NCI-H2081 (cell line): ENCODE data around the gene PLEKHG4B.
"Not testable (repeated sequence)": the region's sequence is repeated elsewhere in the genome, so short reads cannot be mapped to it uniquely, and the experiment has no call there.

Experiments
- DNase-seq, 2 experiments: peaks; one replicate each; lab custom pipeline; 2025; lab: John Stamatoyannopoulos, UW

Gene PLEKHG4B

DNA sequence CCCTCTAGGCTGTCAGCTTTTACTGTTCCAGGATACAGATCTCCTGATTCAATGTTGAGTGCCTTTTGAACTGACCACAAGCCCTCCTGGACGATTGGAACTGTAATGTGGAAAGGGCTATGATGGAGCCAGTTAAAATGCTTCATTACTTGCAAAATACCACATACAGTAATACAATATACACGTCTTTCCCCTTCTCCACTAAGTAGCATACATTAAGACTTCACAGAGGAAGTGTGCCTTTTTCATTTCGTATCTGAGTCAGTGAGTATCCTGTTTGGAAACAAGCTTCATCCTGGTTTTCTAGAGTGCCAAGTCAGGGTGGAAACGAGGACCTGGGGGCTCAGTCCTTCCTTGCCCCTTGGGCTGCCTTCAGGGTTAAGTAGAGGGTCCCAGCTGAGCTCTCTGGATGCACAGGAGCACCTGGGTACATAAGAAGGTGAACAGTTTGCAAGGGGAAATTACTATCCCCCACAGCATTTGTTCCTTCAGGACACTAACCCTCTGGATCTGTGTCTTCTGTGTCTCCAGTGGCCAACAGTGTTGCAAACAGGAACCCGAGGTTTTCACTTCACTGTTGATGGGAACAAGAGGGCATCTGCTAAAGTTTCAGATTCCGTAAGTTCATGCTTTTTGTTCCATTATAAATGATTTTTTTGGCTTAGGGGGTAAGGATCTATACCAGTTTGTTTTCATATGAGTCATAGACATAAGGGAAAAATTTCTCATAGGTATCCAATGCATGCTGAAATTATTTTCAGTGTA, 131.2 kb downstream of the PLEKHG4B start:
- DNase-seq, result not testable (repeated sequence)

DNA sequence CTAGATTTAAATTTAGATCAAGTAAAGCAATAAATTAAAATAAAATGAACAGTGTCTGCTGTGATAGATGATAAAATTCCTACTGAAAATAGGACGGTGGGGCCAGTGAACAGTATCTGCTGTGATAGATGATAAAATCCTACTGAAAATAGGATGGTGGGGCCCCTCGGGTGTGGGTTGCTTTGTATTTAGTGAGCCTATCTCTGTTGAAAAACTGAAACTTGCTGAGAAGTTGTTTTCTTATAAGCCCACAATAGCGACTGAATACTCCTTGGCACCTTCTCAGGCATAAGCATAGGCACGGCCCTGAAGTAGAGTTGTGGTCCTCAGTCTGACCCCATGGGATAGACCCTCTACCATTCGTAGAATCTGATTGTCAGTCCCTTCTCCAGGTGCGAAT, 131.8 kb downstream of the PLEKHG4B start:
- DNase-seq, result no peak

- no peak for DNase-seq
Measured at GRCh38 chr5:225334-225733, 133.4 kb downstream of the PLEKHG4B start.

GRCh38 chr5:227375-227774, 135.4 kb downstream of the PLEKHG4B start:
- DNase-seq, result not testable (repeated sequence)

- DNase-seq, result no peak
Measured at GRCh38 chr5:228886-229285, 136.9 kb downstream of the PLEKHG4B start.

DNA sequence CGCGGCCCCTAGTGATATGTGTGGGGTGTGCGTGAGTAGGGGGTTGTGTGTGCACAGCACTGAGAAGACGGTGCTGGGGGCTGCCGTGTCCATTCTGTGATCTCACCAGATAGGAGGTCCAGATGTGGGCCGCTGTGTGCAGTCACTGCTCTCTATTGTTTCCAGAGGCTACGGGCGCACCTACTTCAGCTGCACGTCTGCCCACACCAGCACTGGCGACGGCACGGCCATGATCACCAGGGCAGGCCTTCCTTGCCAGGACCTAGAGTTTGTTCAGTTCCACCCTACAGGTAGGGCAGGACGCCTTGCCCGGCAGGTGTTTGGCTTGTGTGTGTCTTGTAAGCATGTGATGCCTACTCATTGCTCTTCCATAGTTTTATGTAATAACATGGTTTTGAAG, 138.7 kb downstream of the PLEKHG4B start:
- no peak for DNase-seq

GRCh38 chr5:231661-232060, 139.7 kb downstream of the PLEKHG4B start:
- no peak for DNase-seq

DNA sequence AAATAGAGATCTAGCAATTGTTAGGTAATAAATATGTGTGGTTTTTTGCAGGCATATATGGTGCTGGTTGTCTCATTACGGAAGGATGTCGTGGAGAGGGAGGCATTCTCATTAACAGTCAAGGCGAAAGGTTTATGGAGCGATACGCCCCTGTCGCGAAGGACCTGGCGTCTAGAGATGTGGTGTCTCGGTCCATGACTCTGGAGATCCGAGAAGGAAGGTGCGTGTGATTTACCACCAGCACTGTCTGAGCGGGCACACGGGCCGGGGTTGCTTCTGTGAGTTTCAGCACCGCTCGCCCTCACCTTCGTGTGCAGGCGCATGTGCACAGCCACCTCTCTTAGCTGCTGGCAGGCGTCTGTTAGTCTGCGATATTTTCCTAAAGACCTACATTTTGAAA, 141.5 kb downstream of the PLEKHG4B start:
- DNase-seq, result not testable (repeated sequence)

GRCh38 chr5:234450-234849, 142.5 kb downstream of the PLEKHG4B start:
- DNase-seq, result no peak

DNA sequence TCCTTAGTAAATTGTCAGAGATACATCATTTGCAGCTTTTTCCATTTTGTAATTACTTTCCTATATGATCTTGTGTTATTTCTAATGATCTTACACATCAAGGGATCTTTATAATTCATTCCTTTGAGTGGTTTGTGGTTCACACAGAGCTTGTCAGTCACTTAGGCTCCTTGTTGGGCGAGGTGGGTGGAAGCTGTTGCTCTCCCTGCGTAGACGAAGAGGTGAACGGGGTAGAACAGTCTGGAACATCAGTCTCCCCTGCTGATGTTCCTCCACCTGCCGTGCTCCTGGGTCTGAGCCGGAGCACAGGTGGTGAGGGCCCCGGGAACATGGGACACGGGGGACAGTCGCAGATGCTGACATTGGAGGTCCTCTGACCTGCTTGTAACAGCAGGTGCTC, 143.6 kb downstream of the PLEKHG4B start:
- not testable (repeated sequence) for DNase-seq

DNA sequence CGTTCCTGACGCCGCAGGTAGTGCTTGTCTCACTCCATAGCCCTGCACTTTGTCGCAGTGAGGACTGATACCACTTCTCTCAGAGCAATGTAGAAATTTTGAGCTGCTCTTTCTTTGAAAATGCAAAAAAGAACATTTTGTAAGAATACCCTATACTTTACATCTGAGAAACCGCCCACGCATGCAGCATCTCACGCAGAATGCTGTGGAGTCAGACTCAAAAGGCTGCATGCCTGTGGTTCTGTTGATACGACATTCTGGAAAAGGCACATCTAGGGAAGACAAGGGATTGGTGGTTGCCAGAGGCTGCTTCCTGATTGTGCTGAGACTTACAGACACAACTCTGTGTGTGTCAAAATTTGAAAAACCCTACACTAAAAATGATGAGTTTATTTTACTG, 146.0 kb downstream of the PLEKHG4B start:
- not testable (repeated sequence) for DNase-seq
